Stimulated activated CD8-positive, alpha-beta memory T cell treated with anti-CD3 and anti-CD28 coated beads, Interleukin-4, amount 100 ng/mL, for 48 hours (primary cell): Measurements from ENCODE around the gene DENND1A.
"Not testable (repeated sequence)": the region's sequence is repeated elsewhere in the genome, so short reads cannot be mapped to it uniquely, and the experiment has no call there.

Source experiments
- DNase-seq: peaks from one replicate; pipeline ENCODE4 v3.0.0-alpha.2; 2020

Gene DENND1A

GRCh38 chr9:123929870-123930831 lies at the start of gene DENND1A:
TSS of gene DENND1A (minus strand) at chr9:123930126. CDS start at chr9:123929905, 221 bp downstream.
- DNase-seq, result peak; percentile 90

GRCh38 chr9:123978981-123979380 lies 49.1 kb upstream of the DENND1A start:
- DNase-seq, result no peak

GRCh38 chr9:123976579-123976978 lies 46.7 kb upstream of the DENND1A start:
- DNase-seq, result not testable (repeated sequence)

DNA sequence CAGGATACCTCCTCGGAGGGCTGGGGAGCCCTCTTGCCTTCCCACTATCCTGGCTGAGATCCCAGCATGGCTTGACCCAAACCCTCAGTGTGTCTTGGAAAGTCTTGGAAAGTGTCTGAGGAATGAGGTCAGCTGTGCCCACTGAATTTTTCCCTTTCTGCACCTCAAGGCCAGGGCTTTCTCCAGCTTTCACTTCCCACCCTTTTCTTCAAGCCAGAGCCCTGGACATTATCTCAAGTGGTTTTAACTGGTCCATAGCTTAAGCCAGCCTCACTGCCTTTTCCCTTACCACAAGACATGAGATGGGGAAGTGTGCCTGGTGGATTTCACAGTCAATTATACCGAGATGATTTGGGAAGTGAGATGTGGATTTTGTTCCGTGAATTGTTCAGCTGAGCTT lies 45.9 kb upstream of the DENND1A start:
- no peak for DNase-seq

- no peak for DNase-seq
Observed at GRCh38 chr9:123974471-123974870, 44.5 kb upstream of the DENND1A start.

- DNase-seq, result no peak
Observed at GRCh38 chr9:123973590-123974223, 43.8 kb upstream of the DENND1A start.

DNA sequence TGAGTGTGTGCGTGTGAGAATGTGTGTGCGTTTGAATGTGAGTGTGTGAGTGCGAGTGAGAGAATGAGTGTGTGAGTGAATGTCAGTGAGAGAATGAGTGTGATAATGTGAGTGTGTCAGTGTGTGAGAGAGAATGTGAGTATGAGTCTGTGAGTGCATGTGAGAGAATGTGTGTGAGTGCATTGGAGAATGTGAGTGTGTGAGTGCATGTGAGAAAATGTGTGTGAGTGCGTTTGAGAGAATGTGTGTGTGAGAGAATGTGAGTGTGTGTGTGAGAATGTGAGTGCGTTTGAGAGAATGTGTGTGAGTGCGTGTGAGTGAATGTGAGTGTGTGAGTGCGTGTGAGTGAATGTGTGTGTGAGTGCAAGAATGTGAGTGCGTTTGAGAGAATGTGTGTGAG lies 42.7 kb upstream of the DENND1A start:
- DNase-seq, result no peak

- DNase-seq, result no peak
Observed at GRCh38 chr9:123967323-123967722, 37.4 kb upstream of the DENND1A start.

- DNase-seq, result no peak
Observed at GRCh38 chr9:123965801-123966686, 36.1 kb upstream of the DENND1A start.

- DNase-seq, result no peak
Observed at GRCh38 chr9:123964761-123965160, 34.8 kb upstream of the DENND1A start.

DNA sequence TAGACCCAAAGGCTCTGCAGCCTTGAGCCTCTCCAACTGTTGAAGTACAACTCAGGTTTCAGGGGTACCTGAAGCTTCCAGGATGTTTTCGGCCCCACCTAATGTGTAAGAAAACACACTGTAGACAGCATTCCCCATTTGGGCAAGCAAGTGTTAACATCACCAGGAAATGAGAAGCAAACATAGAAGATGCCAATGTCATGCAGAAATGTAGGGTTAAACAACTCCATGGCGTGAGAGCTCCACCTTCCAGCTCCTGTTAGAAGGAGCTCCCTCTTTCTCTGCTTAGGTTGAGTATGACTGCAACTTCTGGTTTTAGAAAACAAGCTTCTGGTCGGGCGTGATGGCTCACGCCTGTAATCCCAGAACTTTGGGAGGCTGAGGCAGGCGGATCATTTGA lies 31.0 kb upstream of the DENND1A start:
- no peak for DNase-seq

GRCh38 chr9:123960366-123960765 lies 30.4 kb upstream of the DENND1A start:
- no peak for DNase-seq

GRCh38 chr9:123959787-123960186 lies 29.9 kb upstream of the DENND1A start:
- no peak for DNase-seq

GRCh38 chr9:123957731-123958130 lies 27.8 kb upstream of the DENND1A start:
- DNase-seq, result no peak

DNA sequence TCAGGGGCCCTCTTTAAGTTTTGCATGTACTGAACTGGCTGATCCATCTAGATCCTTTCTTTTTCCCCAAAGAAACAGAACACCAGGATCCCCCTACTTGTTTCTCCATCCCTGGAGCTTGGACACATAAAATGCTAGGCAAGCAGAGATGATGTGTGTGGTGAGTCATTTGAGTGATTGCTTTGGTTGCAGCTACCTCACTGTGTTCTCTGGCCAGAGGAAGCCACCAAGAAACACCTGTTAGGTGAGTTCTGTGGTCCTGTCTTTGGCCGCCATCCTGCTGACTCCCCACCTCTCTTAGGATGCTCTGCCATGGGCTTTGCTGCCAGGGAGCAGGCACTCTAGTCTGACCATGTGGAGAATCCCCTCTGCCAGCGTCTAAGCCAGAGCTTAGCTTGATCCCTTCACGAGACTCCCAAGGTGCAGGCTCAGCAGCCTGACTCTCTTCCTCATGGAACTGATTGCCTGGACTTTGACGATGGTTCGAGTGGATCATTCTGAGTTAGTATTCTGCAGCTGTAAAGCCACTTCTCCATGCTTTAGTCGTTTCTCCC lies 27.3 kb upstream of the DENND1A start:
- no peak for DNase-seq

GRCh38 chr9:123955637-123956036 lies 25.7 kb upstream of the DENND1A start:
- no peak for DNase-seq

- DNase-seq, result no peak
Observed at GRCh38 chr9:123954518-123955280, 24.8 kb upstream of the DENND1A start.

DNA sequence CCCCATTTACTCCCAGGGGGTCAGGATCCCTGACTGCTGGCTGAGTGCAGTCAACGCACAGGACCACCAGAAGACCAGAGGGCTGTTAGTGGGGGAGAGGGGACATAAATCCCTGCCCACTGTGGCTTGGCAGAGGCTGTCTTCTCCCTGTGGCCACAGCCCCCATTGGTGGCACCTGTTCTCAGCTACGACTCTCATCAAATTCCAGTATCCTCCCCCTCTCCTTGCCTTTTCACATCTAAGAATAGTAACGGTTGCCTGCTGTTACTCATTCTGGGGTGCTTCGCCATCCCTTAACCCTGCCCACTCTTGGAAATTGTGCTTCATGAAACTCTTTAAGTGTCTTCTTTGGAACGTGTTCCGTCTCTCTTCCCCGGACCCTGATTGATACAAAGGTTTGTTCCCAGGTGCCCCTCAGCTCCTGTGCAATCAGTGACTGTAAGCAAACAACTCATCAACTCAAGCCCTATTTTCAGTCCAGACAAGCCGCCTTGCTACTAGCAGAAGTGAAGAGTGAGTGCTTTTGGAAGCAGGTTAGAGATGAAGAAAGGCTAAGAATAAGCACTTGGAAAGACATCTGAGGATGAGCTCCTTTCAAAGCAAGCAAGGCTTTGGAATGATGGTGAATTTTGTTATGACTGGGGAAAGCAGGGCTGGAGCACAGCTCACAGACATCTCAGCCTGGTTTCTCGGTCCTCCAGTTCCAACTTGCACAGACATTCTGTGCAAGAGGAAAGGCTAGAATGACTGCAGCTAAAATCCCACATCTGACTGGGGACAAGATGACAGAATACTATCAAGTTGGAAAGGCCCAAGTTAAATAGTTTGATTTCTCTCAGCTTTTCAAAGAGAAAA lies 22.9 kb upstream of the DENND1A start:
- no peak for DNase-seq

DNA sequence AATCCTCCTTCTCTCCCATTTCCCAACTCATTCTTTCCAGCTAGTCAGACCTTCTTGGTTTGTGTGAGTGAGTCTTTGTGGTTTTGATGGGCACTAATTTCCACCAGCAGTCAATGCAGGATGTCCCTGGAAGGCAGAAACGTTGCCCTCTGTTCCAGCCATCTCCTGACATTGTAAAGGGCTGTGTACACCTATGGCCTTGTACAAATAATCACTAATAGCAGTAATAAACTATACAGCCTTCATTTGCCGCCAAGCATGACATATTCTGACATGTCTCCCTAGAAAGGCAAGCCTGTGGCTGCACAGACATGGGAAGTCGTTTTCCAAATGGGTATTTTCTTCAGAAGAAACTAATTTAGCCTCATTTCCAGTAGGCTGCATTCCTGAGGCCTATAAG lies 18.4 kb upstream of the DENND1A start:
- DNase-seq, result no peak

- no peak for DNase-seq
Observed at GRCh38 chr9:123947326-123947725, 17.4 kb upstream of the DENND1A start.
